GM12878 (cell line): Measurements from ENCODE around the gene DDX10. TPM values are rescaled to one million over a fixed set of nuclear protein-coding genes. Genes with fewer than 3 reads are reported as not detected.

Source experiments
- ATAC-seq: fragments of 200-7000 bp; cut with Tn5 transposase; 3 replicates; pipeline ENCODE4 v1.9.1; 2020; ENCODE audit warnings: mild to moderate bottlenecking, moderate library complexity
- BruUV-seq: library from RNA; stranded (reverse); fragments of 400-500 nt; replicated peaks from 2 replicates; lab custom pipeline; 2021; lab: Mats Ljungman, UMichigan
- CTCF ChIA-PET: fragments of 300-600 bp; sonication (Branson Sonifier 250); formaldehyde crosslinking; extraction: SDS; loops from one replicate; lab custom pipeline; 2021; ENCODE audit warnings: inconsistent platforms; lab: Yijun Ruan, JAX
- POLR2A ChIA-PET: fragments of 350-600 bp; formaldehyde crosslinking; extraction: SDS; loops from one replicate; lab custom pipeline; 2021; ENCODE audit warnings: inconsistent platforms; lab: Charles Lee
- RAD21 ChIA-PET: fragments of 300-600 bp; sonication (Branson Sonifier 250); formaldehyde crosslinking; loops from one replicate; lab custom pipeline; 2023; ENCODE audit warnings: antibody characterized with exemption; ENCODE audit not compliant: unreplicated experiment; lab: Charles Lee
- SMC1A ChIA-PET: fragments of 300-600 bp; sonication (Branson Sonifier 250); formaldehyde crosslinking; loops from one replicate; lab custom pipeline; 2023; ENCODE audit not compliant: unreplicated experiment, uncharacterized antibody; lab: Charles Lee
- DNase-seq: peaks from one replicate; pipeline ENCODE4 v3.0.0-alpha.2; 2011; ENCODE audit warnings: low read depth, low spot score
- FAIRE-seq: peaks from 3 replicates; lab custom pipeline; 2011; peaks lifted over from hg19 to GRCh38; lab: Jason Lieb, UNC
- H2AFZ ChIP-seq: 2 replicates; pipeline ENCODE4 v1.6.0; 2011; ENCODE audit warnings: low read depth, low read length, control low read depth; ENCODE audit not compliant: control insufficient read depth
- H3K27ac ChIP-seq: 2 replicates; pipeline ENCODE4 v1.5.1; 2011; ENCODE audit warnings: control low read depth; ENCODE audit not compliant: control insufficient read depth, insufficient read depth
- H3K27me3 ChIP-seq, 2 experiments: replicated peaks in 1 of 2; 2 replicates each; pipeline versions ENCODE4 v1.6.0 to v1.6.1; 2011; ENCODE audit warnings: low read length in 1 of 2; ENCODE audit not compliant: control insufficient read depth in 2 of 2, insufficient read depth in 2 of 2
- H3K36me3 ChIP-seq, 2 experiments: 2 replicates each; pipeline ENCODE4 v1.5.1; 2011; ENCODE audit warnings: low read length in 1 of 2; ENCODE audit not compliant: control insufficient read depth in 2 of 2, insufficient read depth in 2 of 2
- H3K4me1 ChIP-seq: 2 replicates; pipeline ENCODE4 v1.6.1; 2011; ENCODE audit warnings: mild to moderate bottlenecking, low read length, moderate library complexity, mixed read lengths; ENCODE audit not compliant: control insufficient read depth, insufficient read depth
- H3K4me2 ChIP-seq: 2 replicates; pipeline ENCODE4 v1.6.0; 2011; ENCODE audit warnings: control low read depth; ENCODE audit not compliant: control insufficient read depth, insufficient read depth
- H3K4me3 ChIP-seq: fragments of 200-600 bp; sonication (generic); 2 replicates; pipeline ENCODE4 v1.5.1; 2016
- H3K79me2 ChIP-seq: 2 replicates; pipeline ENCODE4 v1.6.0; 2011; ENCODE audit warnings: low read length; ENCODE audit not compliant: control insufficient read depth, insufficient read depth
- H3K9ac ChIP-seq: 2 replicates; pipeline ENCODE4 v1.8.0; 2011; ENCODE audit warnings: low read length, control low read depth, mixed read lengths; ENCODE audit not compliant: control insufficient read depth, insufficient read depth
- H3K9me3 ChIP-seq: replicated peaks from 3 replicates; pipeline ENCODE4 v1.5.1; 2011; ENCODE audit warnings: mild to moderate bottlenecking, low read length; ENCODE audit not compliant: control insufficient read depth, insufficient read depth
- H4K20me1 ChIP-seq: 2 replicates; pipeline ENCODE4 v1.6.0; 2011; ENCODE audit not compliant: control insufficient read depth, insufficient read depth
- BACH1 ChIP-seq: fragments of 450-650 bp; IDR thresholded peaks from 2 replicates; pipeline ENCODE4 v1.6.1; 2017; ENCODE audit warnings: mild to moderate bottlenecking, borderline replicate concordance
- EGR1 ChIP-seq, 2 experiments: IDR thresholded peaks; 1 replicate in 1 of 2; 2 replicates in 1 of 2; pipeline ENCODE4 v1.6.1; 2011 to 2012; ENCODE audit warnings: low read depth in 2 of 2, low read length in 2 of 2, borderline replicate concordance in 1 of 2, mild to moderate bottlenecking in 1 of 2, moderate library complexity in 1 of 2
- FOXK2 ChIP-seq: fragments of 450-650 bp; IDR thresholded peaks from 2 replicates; pipeline ENCODE4 v1.6.1; 2017; ENCODE audit warnings: mild to moderate bottlenecking, moderate library complexity
- IKZF1 ChIP-seq: fragments of 450-650 bp; conservative IDR thresholded peaks from 2 replicates; pipeline ENCODE4 v1.6.1; 2017; ENCODE audit warnings: antibody characterized with exemption, mild to moderate bottlenecking
- LARP7 ChIP-seq: fragments of 450-650 bp; IDR thresholded peaks from 2 replicates; pipeline ENCODE4 v1.6.1; 2017; ENCODE audit warnings: mild to moderate bottlenecking
- NR2C2 ChIP-seq: IDR thresholded peaks from 2 replicates; pipeline ENCODE4 v1.6.1; 2011; ENCODE audit warnings: borderline replicate concordance, low read depth; ENCODE audit not compliant: control insufficient read depth, insufficient read length
- PAX5 ChIP-seq: IDR thresholded peaks from 2 replicates; pipeline ENCODE4 v1.6.1; 2011; ENCODE audit warnings: low read depth, low read length, borderline replicate concordance
- PML ChIP-seq: IDR thresholded peaks from 2 replicates; pipeline ENCODE4 v1.6.1; 2012; ENCODE audit warnings: low read length, inconsistent platforms
- RELA ChIP-seq: fragments of 450-650 bp; IDR thresholded peaks from 2 replicates; pipeline ENCODE4 v1.8.0; 2014; ENCODE audit warnings: borderline replicate concordance; ENCODE audit not compliant: partially characterized antibody
- SMAD5 ChIP-seq: IDR thresholded peaks from 2 replicates; pipeline ENCODE4 v1.6.1; 2016; ENCODE audit warnings: antibody characterized with exemption, low read depth
- SREBF1 ChIP-seq: IDR thresholded peaks from 2 replicates; pipeline ENCODE4 v1.6.1; 2012; ENCODE audit warnings: mild to moderate bottlenecking, low read length
- STAT1 ChIP-seq: fragments of 450-650 bp; conservative IDR thresholded peaks from 2 replicates; pipeline ENCODE4 v1.6.1; 2014; ENCODE audit warnings: antibody characterized with exemption, mild to moderate bottlenecking
- USF2 ChIP-seq: IDR thresholded peaks from 2 replicates; pipeline ENCODE4 v1.6.1; 2011; ENCODE audit warnings: low read depth, low read length, improper control_type of control experiment, borderline replicate concordance
- WRNIP1 ChIP-seq: IDR thresholded peaks from 2 replicates; pipeline ENCODE4 v1.6.1; 2011; ENCODE audit warnings: low read depth, low read length, improper control_type of control experiment, borderline replicate concordance
- ZBED1 ChIP-seq: IDR thresholded peaks from 2 replicates; pipeline ENCODE4 v1.6.1; 2016; ENCODE audit warnings: borderline replicate concordance
- WGBS: methylation state at CpG from one replicate; pipeline ENCODE4 v1.1.6; 2016; ENCODE audit warnings: low lambda C conversion rate; ENCODE audit not compliant: insufficient replicate concordance, insufficient coverage; ENCODE audit errors: missing lambda C conversion rate; 5-methylcytosine and 5-hydroxymethylcytosine counted together
- in situ Hi-C: fragments of 300-500 bp; cut with MboI; formaldehyde crosslinking; loops from 9 replicates; pipeline ENCODE4 v1.14.3; 2018; ENCODE audit warnings: mixed read lengths
- intact Hi-C: fragments of 100-400 bp; cut with micrococcal nuclease; formaldehyde crosslinking; loops from one replicate; pipeline ENCODE4 v1.14.2; 2022; ENCODE audit not compliant: unreplicated experiment
- polyA plus RNA-seq, 11 experiments: library from polyadenylated mRNA; depleted of rRNA in 4 of 11; unstranded in 6 of 11; stranded (reverse) in 5 of 11; fragments of >200 nt; fragmentation: Nextera tagmentation in 4 of 11; fragmentation: Illumina TruSeq in 1 of 11; extraction: Ambion mirVana in 4 of 11; extraction: Trizol in 1 of 11; gene quantifications; 1 replicate in 1 of 11; 2 replicates in 10 of 11; pipeline versions ENCODE4 v1.2.1 to v1.2.3, GENCODE V29; 2011 to 2016; ENCODE audit warnings: inconsistent platforms in 2 of 11, missing spikeins in 2 of 11, low read depth in 1 of 11
- total RNA-seq, 4 experiments: library from RNA; depleted of rRNA in 3 of 4; stranded (reverse); fragments of >200 nt in 3 of 4; fragmentation: Illumina TruSeq in 1 of 4; extraction: Trizol in 1 of 4; gene quantifications; 2 replicates each; pipeline versions ENCODE4 v1.2.1 to v1.2.3, GENCODE V29; 2013 to 2021
- TF ChIP-seq, protein P1 (sequence below): fragments of 450-650 bp; IDR thresholded peaks from 2 replicates; pipeline ENCODE4 v1.6.1; 2016; ENCODE audit warnings: mild to moderate bottlenecking
- TF ChIP-seq, protein P2 (sequence below): fragments of 450-650 bp; IDR thresholded peaks from 2 replicates; pipeline ENCODE4 v1.6.1; 2016; ENCODE audit warnings: mild to moderate bottlenecking, moderate library complexity, borderline replicate concordance

The DDX10 gene
- total and polyA plus RNA-seq, 10 of the 15 experiments (the other 5 are each of a cell fraction or from before 2014, with no cell fraction given), result 20.9 to 51.5 (median 31.9) TPM

DNA sequence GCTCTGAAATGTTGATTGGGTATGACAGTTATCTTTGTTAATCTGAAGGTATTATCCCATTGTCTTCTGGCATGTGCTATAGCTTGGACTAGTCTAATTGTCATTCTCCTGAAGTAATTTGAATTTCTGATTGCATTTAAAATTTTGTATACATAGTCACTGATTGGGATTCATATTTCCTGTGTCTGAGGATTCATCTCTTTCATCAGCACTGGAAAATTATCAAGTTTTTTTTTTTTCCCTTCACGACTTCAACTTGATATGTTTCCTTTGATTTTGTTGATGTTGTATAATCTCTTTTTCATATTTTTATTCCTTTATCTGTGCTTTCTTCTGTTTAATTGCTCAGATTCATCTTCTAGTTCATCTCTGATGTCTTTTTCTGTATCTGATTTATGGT is 104.1 kb downstream of the DDX10 start (continued):
- TF ChIP-seq PML, result no peak
- TF ChIP-seq EGR1 (IDR thresholded peaks at IDR 0.05; ENCODE audit: borderline replicate concordance in 1 of 2, low read depth in 2 of 2, low read length in 2 of 2), result no peak
- no peak for TF ChIP-seq PAX5

- ChIA-PET POLR2A (no interaction called here), CTCF (interaction anchor here (0.6 to 5.5 kb wide), 2 partner anchors 14 to 356 kb away, joined by 4 to 24 read pairs; no protein-coding TSS in a partner anchor)
- H3K9ac ChIP-seq, result no peak overlapping the region
- TF ChIP-seq SMAD5, result no peak
- no peak for TF ChIP-seq STAT1
- TF ChIP-seq RELA, result no peak
- TF ChIP-seq LARP7, result no peak
- no peak for TF ChIP-seq IKZF1
- no peak for TF ChIP-seq BACH1
- no peak for TF ChIP-seq USF2
- TF ChIP-seq NR2C2, result no peak
- no peak for TF ChIP-seq ZBED1
- TF ChIP-seq FOXK2, result no peak
- TF ChIP-seq, protein P1, sequence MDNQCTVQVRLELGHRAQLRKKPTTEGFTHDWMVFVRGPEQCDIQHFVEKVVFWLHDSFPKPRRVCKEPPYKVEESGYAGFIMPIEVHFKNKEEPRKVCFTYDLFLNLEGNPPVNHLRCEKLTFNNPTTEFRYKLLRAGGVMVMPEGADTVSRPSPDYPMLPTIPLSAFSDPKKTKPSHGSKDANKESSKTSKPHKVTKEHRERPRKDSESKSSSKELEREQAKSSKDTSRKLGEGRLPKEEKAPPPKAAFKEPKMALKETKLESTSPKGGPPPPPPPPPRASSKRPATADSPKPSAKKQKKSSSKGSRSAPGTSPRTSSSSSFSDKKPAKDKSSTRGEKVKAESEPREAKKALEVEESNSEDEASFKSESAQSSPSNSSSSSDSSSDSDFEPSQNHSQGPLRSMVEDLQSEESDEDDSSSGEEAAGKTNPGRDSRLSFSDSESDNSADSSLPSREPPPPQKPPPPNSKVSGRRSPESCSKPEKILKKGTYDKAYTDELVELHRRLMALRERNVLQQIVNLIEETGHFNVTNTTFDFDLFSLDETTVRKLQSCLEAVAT, result no peak
- no peak for TF ChIP-seq WRNIP1
- TF ChIP-seq, protein P2, sequence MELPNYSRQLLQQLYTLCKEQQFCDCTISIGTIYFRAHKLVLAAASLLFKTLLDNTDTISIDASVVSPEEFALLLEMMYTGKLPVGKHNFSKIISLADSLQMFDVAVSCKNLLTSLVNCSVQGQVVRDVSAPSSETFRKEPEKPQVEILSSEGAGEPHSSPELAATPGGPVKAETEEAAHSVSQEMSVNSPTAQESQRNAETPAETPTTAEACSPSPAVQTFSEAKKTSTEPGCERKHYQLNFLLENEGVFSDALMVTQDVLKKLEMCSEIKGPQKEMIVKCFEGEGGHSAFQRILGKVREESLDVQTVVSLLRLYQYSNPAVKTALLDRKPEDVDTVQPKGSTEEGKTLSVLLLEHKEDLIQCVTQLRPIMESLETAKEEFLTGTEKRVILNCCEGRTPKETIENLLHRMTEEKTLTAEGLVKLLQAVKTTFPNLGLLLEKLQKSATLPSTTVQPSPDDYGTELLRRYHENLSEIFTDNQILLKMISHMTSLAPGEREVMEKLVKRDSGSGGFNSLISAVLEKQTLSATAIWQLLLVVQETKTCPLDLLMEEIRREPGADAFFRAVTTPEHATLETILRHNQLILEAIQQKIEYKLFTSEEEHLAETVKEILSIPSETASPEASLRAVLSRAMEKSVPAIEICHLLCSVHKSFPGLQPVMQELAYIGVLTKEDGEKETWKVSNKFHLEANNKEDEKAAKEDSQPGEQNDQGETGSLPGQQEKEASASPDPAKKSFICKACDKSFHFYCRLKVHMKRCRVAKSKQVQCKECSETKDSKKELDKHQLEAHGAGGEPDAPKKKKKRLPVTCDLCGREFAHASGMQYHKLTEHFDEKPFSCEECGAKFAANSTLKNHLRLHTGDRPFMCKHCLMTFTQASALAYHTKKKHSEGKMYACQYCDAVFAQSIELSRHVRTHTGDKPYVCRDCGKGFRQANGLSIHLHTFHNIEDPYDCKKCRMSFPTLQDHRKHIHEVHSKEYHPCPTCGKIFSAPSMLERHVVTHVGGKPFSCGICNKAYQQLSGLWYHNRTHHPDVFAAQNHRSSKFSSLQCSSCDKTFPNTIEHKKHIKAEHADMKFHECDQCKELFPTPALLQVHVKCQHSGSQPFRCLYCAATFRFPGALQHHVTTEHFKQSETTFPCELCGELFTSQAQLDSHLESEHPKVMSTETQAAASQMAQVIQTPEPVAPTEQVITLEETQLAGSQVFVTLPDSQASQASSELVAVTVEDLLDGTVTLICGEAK, result no peak
- TF ChIP-seq SREBF1, result no peak
Observed at GRCh38 chr11:108774037-108774730, 109.3 kb downstream of the DDX10 start.

More at GRCh38 chr11:108774037-108774730, 109.3 kb downstream of the DDX10 start:
- Histone ChIP-seq H3K27me3 (no peaks in the 10 kb centered on the region), H3K4me1 (no peaks in the 10 kb centered on the region), H3K9me3 (no peaks in the 10 kb centered on the region; the same call in 1 of the 3 replicates), H3K27ac (no peak overlapping the region), H2AFZ (no peak overlapping the region), H4K20me1 (no peaks in the 10 kb centered on the region), H3K4me2 (no peak overlapping the region), H3K36me3 (no peaks in the 10 kb centered on the region), H3K79me2 (no peaks in the 10 kb centered on the region), H3K4me3 (no peak overlapping the region)
- in situ Hi-C loops (no loop called here), intact Hi-C loops (no loop called here)
- ChIA-PET RAD21 (interaction anchor here (0.6 to 1.3 kb wide), 2 partner anchors 76 to 81 kb away, joined by 3 read pairs; no protein-coding TSS in a partner anchor), SMC1A (interaction anchor here (0.7 to 1.3 kb wide), 4 partner anchors 14 to 40 kb away, joined by 3 to 4 read pairs (median 4); no protein-coding TSS in a partner anchor)
- DNase-seq, result no peak
- no peak for FAIRE-seq
- ATAC-seq, result no peak
- BruUV-seq, result no TSS peak
- 96% methylated on average over 5 of the region's 5 CpGs for WGBS
